ENCODE measurements around the gene TLL1.

The TLL1 gene

GRCh38 chr4:166049036-166049435, 176.0 kb downstream of the TLL1 start:
- no peak for DNase-seq (ENCODE audit: low read depth)

DNA sequence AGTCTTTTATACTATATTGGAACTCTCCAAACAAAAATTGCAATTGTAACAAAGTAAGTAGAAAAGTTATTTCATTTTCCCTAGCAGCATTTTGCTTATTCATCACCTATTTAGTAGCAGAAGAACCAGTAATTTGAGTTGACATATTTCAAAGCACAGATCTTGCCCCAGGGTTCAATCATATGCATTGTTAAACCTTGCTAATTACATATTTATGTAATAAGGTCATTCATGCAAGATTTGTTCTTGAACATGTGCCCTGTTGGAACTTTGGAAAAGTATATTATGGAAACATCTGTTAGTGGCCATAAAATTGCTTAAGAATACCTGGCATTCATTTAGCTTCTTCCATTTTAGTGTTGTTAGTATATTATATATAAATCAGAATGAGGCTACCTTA, 191.7 kb downstream of the TLL1 start:
- DNase-seq (ENCODE audit: low read depth), result no peak

GRCh38 chr4:166065324-166065723, 192.3 kb downstream of the TLL1 start:
- DNase-seq (ENCODE audit: low read depth), result no peak

DNA sequence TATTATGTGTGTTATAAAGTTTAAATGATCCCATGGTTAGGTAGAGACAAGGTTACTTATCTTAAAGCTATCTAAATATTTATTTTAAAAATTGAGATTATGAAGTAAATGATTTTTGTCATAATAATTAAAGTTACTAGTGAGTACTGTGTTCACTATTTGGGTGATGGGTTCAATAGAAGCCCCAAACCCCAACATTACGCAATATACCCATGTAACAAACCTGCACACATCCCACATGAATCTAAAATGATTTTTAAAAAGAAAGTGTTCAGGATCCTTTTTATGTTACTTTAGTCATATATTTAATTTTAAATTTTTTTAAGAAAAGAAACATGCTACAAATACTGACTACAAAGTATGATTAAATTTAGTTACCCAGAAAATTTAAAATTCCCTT, 193.9 kb downstream of the TLL1 start:
- DNase-seq (ENCODE audit: low read depth), result no peak

DNA sequence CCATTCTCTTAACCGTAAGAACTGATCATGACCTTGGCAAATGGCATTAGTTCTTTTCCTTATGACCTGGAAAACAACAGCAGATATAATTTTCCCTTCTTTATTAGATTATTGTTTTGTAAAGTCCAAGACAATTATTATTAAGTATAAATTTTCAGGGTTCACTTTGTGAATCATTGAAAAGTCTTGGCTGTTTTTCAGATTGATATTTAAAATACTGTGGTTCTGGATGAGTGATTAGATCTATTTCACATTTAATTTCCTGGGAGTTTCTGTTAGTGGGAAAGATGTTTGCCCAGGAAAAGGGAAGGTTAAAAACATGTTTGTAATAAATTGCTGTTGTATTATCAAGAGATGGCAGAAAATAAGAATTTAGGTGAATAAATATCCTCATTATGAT, 194.9 kb downstream of the TLL1 start:
- DNase-seq (ENCODE audit: low read depth), result no peak

GRCh38 chr4:166073783-166074182, 200.7 kb downstream of the TLL1 start:
- no peak for DNase-seq (ENCODE audit: low read depth)

DNA sequence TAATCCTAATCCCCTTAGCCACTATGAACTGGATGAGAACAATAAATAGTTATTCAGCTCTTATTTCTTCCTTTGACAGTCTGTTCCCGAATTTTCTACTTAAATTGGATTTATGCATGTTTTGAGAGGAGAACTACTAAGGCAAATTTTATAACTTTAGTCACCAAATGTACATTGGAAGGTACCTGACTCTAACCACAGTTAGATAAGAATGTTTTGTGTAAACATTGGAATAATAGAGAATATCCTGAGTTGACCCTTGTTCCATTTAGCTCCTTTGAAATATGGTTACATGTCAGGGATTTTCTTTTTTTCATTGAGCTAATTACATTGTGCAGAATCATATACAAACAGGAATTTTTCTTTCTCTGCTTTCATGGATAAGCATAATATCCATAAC, 202.6 kb downstream of the TLL1 start:
- DNase-seq (ENCODE audit: low read depth), result no peak

GRCh38 chr4:166077782-166078181, 204.7 kb downstream of the TLL1 start:
- DNase-seq (ENCODE audit: low read depth), result no peak

DNA sequence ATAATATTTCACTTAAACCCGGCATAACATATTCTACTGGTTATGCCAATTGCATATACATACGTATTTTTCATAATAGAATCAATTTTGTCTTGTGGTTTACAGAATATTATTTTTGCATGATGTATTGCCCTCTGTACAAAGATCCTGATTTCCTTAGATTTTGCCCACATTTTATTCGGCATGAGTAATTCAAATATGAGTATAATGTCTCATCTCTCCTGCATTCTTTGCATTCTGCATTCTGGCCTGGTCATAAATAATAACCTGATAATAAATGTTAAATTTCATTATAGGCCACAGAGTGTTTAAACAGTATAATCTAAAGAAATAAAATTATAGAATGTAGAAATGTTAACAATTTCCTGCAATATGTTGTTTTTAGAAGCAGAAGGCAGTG, 205.3 kb downstream of the TLL1 start:
- DNase-seq (ENCODE audit: low read depth), result no peak

- DNase-seq (ENCODE audit: low read depth), result no peak
These were observed 205.9 kb downstream of the TLL1 start for GRCh38 chr4:166078955-166079354.

GRCh38 chr4:166087569-166087968, 214.5 kb downstream of the TLL1 start:
- no peak for DNase-seq (ENCODE audit: low read depth)

- no peak for DNase-seq (ENCODE audit: low read depth)
These were observed 215.5 kb downstream of the TLL1 start for GRCh38 chr4:166088576-166088975.

DNA sequence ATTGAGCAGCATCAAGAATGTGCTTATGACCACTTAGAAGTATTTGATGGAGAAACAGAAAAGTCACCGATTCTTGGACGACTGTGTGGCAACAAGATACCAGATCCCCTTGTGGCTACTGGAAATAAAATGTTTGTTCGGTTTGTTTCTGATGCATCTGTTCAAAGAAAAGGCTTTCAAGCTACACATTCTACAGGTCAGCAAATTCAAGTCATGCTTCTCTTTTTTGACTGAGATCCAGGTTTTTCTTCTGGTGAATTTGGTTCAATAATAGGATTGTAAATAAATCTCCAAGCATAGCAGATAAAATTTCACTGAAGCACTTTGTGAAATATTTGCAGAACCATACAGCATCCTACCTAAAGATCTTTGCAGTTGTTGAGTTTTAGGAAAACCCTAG, 218.1 kb downstream of the TLL1 start:
- no peak for DNase-seq (ENCODE audit: low read depth)

DNA sequence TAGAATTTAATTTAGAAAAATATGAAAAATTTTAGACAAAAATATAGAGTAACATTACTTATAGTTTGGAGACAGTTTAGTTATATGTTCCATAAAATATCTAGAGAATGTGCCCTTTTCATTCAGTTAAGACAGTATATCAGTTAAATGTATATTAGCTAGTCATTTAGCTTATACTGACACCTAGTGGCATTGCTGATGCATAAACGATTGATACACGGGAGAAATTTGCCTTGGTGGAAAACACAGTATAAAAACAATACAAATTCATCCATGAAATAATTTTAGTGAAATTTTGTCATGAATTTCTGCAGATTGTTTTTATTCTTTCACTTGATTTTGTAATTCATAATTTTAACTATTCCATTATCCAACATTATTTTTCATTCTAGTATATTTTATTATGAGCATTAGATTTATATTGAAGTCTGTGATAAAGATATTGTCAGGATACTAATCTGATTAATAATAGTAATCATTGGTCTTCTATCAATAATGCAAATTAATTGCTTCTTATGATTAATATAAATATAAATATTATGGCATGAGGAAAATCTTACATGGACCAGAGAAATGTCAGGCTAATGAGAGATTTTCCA, 219.0 kb downstream of the TLL1 start:
- DNase-seq (ENCODE audit: low read depth), result no peak

DNA sequence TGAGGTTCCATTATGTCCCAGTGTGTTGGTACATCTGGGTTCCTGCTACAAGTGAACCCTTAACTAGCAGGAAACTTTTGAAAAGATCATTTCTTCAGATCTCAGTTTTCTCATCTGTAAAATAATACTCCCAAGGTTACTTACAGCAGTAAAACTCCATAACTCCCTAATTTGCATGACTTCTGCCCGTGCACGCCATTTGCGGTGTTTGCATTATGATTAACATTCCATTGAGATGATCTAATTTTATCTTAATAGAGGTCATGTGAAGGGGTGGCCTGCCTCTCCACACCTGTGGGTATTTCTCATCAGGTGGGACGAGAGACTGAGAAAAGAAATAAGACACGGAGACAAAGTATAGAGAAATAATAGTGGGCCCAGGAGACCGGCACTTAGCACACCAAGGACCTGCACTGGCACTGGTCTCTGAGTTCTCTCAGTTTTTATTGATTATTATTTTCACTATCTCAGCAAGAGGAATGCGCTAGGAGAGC, 219.8 kb downstream of the TLL1 start:
- DNase-seq (ENCODE audit: low read depth), result no peak

GRCh38 chr4:166104623-166105022, 231.6 kb downstream of the TLL1 start:
- no peak for DNase-seq (ENCODE audit: low read depth)

DNA sequence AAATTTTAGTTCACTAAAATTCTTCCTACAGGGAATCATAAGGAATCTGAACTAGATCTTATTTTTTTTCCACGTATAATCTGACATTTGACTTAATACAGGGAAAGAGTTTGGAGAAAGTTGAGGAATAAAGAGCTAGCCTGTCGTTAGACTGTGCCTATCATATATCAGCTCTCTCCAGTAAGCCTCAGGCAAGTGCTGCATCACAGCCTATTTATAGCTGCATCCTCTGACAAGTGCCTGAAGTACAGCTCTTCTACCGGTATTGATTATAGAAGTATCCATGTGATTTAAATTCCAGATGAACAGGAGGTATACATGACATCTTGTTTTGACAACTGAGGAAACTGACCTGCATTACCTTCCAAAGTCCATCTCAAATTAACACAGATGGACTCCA, 248.9 kb downstream of the TLL1 start:
- no peak for DNase-seq (ENCODE audit: low read depth)

GRCh38 chr4:166123546-166123945, 250.5 kb downstream of the TLL1 start:
- no peak for DNase-seq (ENCODE audit: low read depth)

DNA sequence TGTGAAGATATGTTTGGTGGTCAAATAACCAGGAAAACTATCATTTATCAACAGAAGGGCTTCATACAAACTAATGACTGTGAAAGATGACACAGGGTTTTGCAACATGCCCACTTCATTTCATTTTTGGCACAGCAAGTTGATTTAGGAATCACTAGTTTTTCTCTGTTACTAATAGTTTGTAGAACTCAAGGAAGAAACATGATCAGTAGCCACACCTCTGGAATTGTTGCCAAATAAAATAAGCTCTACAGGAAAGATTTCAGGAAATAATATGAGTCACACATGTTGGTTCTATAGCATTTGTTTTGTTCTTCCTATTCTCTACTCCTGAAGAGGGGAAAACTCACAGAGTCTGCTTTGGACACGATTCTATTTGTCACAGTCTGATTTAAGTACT, 255.4 kb downstream of the TLL1 start:
- peak; percentile 8 for DNase-seq (ENCODE audit: low read depth)

DNA sequence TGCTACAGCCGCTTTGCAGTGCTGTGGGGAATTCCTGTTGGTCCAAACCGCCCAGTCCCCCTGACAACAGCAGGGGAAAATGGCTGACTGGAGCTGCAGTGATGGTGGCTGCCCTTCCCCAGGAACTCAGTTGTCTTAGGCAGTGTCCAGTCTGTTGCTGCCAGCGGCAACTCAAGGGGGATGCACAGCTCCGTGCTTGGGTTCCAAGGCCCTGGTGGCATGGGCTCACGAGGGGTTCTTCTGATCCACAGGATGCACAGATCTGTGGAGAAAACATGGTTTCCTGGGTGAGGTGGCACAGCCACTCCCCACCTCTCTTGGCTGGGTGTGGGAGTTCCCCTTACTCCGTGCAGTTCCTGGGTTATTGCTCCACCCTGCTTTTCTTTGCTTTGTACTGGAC, 261.2 kb downstream of the TLL1 start:
- no peak for DNase-seq (ENCODE audit: low read depth)

- no peak for DNase-seq (ENCODE audit: low read depth)
These were observed 267.9 kb downstream of the TLL1 start for GRCh38 chr4:166140951-166141350.

- DNase-seq (ENCODE audit: low read depth), result no peak
These were observed 270.2 kb downstream of the TLL1 start for GRCh38 chr4:166143227-166143626.

DNA sequence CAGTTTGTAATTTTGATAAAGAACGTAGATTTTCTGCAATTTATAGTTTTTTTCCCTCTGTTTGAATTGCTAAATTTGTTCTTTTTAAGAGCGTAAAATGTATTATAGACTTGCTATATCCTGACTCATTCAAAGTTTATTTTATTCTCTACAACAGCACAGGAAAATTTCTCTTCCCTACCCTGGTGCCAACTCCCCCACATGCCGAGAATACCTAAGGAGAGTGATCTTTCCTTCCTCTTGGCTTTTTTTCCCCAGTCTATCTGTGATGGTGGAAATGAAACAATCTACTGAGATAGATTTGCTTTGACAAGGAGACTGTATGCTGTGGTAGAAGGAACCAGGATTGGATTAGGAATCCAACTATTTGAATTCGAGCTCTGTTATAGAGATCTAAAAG, 271.6 kb downstream of the TLL1 start:
- no peak for DNase-seq (ENCODE audit: low read depth)

- no peak for DNase-seq (ENCODE audit: low read depth)
These were observed 273.9 kb downstream of the TLL1 start for GRCh38 chr4:166146806-166147540.

Measured in non-pigmented ciliary epithelial cell (primary cell).